Stimulated activated CD8-positive, alpha-beta memory T cell treated with anti-CD3 and anti-CD28 coated beads, Interleukin-4, amount 100 ng/mL, for 4 hours (primary cell): ENCODE measurements around the gene FHL2.
"Not testable (repeated sequence)": the region's sequence is repeated elsewhere in the genome, so short reads cannot be mapped to it uniquely, and the experiment has no call there.

Experiments
- DNase-seq, 2 donors: peaks; one replicate each; pipeline ENCODE4 v3.0.0-alpha.2; 2020; ENCODE audit warnings: low read depth in 2 of 2, low spot score in 1 of 2

Gene FHL2

DNA sequence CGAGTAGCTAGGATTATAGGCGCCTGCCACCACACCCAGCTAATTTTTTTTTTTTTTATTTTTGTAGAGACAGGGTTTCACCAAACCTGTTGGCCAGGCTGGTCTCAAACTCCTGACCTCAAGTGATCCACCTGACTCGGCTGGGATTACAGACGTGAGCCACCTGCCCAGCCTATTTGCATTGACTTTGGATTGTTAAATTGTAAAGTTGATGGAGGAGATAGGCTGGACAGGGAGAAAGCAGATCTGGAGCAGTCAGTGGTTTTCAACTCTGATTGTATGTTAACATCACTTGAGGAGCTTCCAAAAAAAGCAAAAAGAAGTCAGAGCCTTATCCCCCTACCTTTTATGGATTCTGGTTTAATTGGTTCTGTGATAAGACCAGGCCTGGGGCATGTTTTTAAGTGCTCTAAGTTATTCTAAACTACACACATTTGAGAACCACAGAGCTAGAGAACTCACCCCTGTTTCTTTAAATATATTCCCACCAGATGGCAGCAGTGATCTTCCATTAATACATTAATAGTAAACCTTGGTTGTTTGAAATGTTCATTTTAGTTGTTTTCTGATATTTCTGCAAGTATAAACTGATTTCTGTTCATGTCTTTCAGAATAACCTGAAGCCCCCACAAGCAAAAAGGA lies 54.0 kb downstream of the FHL2 start:
- DNase-seq: no peak

- DNase-seq: no peak
Observed at GRCh38 chr2:105339414-105339813, 59.4 kb downstream of the FHL2 start.

DNA sequence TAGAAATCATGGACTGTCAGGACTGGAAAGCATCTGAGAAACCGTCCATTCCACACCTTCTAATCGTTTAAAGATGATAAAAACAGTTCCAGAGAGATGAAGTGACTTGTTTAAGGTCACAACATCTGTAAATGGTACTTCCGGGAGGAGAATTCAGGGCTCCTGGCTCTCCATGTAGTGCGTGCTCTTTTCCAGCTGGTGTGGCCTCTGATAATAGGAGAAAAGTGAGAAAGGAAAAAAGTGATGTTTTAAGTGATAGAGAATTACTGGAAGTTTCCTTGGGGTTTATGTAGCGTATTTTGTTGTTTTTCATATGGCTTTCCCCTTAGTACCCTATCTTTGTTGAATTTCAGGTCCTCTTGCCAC lies 60.8 kb downstream of the FHL2 start:
- DNase-seq: no peak

DNA sequence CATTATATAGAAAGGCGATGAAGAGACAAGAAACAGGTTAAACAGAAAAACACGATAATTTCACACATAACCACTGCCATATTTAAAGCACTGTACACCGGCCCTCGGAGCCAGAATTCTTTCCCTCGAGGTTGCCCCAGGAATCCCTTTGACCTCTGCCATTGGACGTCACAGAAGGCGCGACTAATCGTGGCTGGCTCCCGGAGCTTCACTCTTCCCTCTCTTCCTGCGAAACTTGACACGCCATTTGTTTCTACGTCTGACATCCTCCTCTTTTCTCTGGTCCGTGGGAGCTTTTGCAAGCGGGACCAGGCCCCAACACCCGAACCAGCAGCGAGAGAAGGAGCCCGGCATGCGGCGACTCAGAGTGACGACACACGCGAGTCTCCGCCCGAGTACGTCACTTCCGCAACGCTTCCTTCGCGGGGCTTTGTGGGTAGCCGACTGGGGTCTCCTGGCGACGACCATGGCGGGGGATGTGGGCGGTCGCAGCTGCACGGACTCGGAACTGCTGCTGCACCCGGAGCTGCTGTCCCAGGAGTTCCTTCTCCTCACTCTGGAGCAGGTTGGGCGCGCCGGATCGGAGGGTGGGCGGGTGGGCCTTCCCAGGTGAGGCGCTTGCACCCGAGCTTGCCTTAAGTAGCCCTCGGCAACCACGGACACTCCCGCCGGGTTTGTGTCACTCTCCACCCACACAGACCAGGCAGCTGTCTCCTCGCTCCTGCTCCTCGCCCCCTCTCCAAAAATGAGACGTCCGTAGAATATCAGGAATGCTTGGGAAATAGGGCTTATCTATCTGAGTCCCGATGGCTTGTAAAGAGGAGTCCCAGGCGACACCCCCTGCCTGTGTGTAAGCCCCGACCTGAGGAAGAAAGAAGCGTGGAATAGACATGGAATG lies 61.5 kb downstream of the FHL2 start, which contains the start of gene C2orf49:
Gene C2orf49, plus strand, starts transcription at position 419 of the 898 bp plus-strand sequence. Its CDS starts 48 bp downstream, at position 467.
- peak; percentile 78 to 86 for DNase-seq

- DNase-seq: no peak
Observed at GRCh38 chr2:105336786-105337121, 62.1 kb downstream of the FHL2 start.

- DNase-seq: no peak
Observed at GRCh38 chr2:105335469-105335868, 63.4 kb downstream of the FHL2 start.

DNA sequence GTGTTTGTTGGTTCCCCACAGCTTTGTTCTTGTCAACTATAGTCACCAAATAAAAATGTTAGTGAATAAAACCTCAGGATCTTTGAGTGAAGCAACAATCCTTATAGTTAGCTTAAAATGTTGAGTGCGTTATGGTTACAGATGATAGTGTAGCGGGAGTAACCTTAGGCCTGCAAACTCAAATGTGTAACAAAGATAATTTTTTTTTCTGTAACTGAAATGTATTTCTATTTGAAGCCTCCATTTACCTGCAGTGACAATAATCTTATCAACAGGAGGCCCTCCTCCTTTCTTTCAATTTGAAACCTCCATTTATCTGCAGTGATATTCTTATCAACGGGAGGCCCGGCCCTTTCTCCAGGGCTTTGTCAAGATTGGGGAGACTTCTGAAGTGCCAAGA lies 64.6 kb downstream of the FHL2 start:
- no peak for DNase-seq

GRCh38 chr2:105330681-105331375 lies 68.0 kb downstream of the FHL2 start:
- no peak for DNase-seq

DNA sequence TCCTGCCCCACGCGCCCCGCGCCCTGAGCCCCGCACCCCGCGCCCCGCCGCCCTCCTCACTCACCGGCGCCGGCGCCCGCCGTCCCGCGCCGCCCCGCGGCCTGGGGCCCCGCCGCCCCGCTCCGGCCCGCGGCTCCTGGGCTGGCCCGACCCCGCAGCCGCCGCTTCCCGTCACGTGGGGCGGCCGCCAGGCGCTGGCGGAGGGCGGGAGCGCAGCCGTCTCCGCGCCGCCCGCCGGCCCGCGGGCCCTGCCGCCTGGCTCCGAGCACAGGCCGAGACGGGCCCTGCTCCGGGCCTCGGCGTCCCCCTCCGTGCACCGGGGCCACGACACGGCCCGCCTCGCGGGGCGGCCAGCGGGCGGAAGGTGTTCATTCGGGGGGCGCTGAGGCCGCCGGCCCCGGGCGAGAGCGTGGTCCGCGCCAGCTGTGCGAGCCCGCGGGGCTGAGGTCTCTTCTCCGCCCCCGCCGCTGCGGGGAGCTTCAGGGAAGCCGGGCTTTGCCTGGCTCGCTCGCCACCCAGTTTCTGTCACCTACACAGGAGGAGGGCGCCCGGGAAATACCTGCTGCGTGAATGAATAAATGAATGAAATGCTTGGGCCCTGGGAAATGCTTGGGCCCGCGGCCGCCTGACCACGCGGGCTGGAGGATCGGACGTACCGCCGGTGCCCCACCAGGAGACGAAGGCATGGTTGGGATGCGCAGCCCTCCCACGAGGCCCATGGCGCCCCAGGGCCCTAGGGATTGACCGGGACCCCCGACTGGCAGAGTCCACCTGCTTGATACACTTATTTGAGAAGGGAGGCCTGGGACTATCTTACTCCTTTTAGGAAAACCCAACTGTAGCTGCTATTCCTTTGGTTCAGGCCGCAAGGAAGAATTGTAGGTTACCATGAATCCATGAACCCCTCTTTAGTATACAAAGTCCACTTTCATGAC lies 69.0 kb downstream of the FHL2 start, which contains the start of gene TGFBRAP1:
Gene TGFBRAP1, minus strand, starts transcription at position 175 of the 935 bp plus-strand sequence. CDS start 21,434 bp downstream, outside the sequence.
- no peak for DNase-seq

DNA sequence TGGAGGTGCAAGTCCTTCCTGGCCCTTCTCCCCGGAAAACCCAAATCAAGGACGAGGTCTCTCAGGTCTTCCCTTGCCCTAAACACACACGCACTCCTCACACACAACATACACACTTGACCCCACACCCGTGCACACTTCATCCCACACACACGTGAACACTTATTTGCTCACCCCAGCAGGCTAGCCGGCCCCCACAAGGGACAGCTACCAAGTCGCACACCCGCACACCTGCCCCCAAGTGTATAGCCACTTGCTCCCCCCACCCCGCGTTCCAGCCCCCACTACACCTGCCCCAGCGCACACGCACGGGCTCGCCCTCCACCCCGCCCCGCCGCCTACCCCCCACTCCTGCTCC lies 69.7 kb downstream of the FHL2 start:
- DNase-seq: no peak

GRCh38 chr2:105328281-105329196 lies 70.3 kb downstream of the FHL2 start:
- DNase-seq: no peak

GRCh38 chr2:105327690-105328089 lies 71.2 kb downstream of the FHL2 start:
- no peak for DNase-seq

GRCh38 chr2:105327271-105327670 lies 71.6 kb downstream of the FHL2 start:
- DNase-seq: not testable (repeated sequence)

GRCh38 chr2:105325389-105325963 lies 73.4 kb downstream of the FHL2 start:
- DNase-seq: no peak

- DNase-seq: no peak
Observed at GRCh38 chr2:105324732-105325131, 74.1 kb downstream of the FHL2 start.

DNA sequence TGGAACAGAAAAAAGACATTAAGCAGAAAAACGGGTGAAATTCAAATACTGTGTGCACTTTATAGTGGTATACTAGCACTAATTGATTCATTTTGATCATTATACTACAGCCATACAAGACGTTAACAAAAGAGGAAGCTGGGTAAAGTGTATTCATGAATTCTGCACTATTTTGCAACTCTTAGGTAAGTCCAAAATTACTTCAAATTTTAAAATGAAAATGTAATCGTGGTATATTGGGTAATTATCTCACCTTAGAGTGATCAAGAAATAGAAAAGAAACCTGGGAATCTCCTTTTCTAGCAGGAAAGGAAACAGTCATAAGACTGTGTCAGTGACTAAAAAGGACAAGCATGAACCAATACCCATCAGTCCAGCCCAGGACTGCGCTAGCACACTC lies 74.8 kb downstream of the FHL2 start:
- DNase-seq: no peak

DNA sequence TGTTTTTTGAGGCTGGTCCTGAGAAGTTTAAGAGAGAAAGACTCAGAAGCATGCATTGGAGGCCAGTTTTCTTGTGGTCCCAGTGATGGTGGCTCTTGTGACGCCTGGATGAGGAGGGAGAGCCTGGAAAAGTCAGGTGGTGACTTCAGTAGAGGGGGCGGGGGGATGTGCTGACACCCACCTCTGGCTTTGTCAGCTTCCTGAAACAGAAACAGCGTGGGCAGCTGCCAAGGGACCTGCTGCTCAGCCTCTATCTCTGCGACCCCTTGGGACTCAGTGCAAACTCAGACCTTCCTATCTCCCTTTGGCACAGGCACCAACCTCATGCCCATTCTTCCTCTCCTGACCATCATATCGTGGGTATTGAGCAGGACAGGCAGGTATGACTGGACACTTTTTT lies 75.7 kb downstream of the FHL2 start:
- no peak for DNase-seq

DNA sequence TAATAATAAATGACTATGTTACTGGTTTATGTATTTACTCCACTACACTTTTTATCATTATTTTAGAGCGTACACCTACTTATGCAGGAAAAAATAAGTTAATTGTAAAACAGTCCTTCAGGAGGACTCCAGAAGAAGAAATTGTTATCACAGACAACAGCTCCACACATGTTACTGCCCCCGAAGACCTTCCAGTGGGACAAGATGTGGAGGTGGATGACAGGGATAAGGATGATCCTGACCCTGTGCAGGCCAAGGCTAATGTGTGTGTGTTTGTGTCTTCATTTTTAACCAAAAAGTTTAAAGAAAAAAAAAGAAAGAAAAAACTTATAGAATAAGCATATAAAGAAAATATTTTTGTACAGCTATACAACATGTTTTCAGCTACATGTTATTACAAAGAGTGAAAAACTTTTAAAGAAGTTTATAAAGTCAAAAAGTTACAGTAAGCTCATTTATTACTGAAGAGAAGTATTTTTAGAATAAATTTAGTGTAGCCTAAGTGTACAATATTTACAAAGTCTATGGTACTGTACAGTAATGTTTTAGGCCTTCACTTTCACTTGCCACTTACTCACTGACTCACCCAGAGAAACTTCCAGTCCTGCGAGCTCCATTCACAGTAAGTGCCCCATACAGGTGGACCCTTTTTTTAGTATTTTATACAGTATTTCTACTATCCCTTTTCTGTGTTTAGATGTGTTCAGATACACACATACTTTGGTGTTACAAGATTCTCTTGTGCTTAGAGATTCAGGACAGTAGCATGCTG lies 76.8 kb downstream of the FHL2 start:
- DNase-seq: no peak
